Cardiac fibroblast (primary cell): Measurements from ENCODE around the gene ADAMTS6.

ENCODE experiments used
- DNase-seq, 2 donors: peaks; one replicate each; pipeline versions ENCODE4 v3.0.0 to v3.0.0-alpha.2; 2010; ENCODE audit warnings: low read depth in 2 of 2
- H3K4me3 ChIP-seq, 2 donors: replicated peaks in 1 of 2; 1 replicate in 1 of 2; 2 replicates in 1 of 2; pipeline ENCODE4 v1.5.1; 2011; ENCODE audit warnings: low read depth in 2 of 2, low read length in 2 of 2, mild to moderate bottlenecking in 2 of 2, moderate library complexity in 1 of 2
- TF ChIP-seq, protein P1 (sequence below): IDR thresholded peaks from one replicate; pipeline ENCODE4 v1.5.1; 2011; ENCODE audit warnings: low read depth, mild to moderate bottlenecking, low read length, inconsistent platforms

ADAMTS6 gene

GRCh38 chr5:65101632-65102100 lies 380.1 kb downstream of the ADAMTS6 start:
- TF ChIP-seq, protein P1, sequence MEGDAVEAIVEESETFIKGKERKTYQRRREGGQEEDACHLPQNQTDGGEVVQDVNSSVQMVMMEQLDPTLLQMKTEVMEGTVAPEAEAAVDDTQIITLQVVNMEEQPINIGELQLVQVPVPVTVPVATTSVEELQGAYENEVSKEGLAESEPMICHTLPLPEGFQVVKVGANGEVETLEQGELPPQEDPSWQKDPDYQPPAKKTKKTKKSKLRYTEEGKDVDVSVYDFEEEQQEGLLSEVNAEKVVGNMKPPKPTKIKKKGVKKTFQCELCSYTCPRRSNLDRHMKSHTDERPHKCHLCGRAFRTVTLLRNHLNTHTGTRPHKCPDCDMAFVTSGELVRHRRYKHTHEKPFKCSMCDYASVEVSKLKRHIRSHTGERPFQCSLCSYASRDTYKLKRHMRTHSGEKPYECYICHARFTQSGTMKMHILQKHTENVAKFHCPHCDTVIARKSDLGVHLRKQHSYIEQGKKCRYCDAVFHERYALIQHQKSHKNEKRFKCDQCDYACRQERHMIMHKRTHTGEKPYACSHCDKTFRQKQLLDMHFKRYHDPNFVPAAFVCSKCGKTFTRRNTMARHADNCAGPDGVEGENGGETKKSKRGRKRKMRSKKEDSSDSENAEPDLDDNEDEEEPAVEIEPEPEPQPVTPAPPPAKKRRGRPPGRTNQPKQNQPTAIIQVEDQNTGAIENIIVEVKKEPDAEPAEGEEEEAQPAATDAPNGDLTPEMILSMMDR = no peak
- no peak overlapping the region for H3K4me3 ChIP-seq
- peak; percentile 33 to 35 for DNase-seq

DNA sequence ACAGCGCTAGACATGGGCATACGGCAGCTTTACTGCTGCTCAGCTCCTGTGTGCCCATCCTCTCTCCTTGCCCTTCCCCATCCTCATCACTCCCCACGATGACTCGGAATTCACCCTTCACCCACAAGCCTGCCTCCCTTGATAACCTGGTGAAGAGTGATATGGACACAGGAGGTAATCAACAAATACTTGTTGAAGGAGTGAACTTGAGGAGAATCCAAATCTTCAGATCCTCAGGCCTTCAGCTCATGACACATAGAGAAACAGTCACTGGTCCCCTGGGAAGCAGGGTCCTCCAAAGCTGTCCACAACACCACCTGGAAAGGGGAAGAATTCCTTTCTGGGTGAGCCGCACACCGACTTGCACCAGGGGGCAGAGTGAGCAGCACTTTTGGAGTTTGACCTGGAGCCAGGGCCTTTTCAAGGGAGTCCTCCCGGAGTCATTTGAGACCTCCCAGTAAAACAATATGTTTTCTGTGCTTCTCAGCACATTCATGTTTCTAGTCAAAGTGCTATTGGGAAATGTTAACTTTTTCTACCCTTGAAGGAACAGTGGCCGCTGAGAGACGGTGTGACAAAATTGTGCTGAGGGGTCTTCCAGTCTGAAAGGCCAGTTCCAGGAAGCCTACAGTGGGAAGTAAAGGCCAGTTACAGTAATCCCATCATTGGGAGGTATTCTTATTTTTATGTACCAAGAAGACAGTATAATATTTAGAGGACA lies 380.6 kb downstream of the ADAMTS6 start:
- no peak overlapping the region for H3K4me3 ChIP-seq
- peak; percentile 89 to 92 for DNase-seq
- TF ChIP-seq, protein P1 = peak; percentile 86
